Measurements from ENCODE around the gene PDGFD. TPM values are rescaled to one million over a fixed set of nuclear protein-coding genes. Genes with fewer than 3 reads are reported as not detected.

The PDGFD gene
- total RNA-seq, 1 experiment from 2014 or later = 2.6 TPM

- no peak for TF ChIP-seq ZBTB43 (CRISPR knock-in tag; IDR thresholded peaks at IDR 0.05)
- no peak for TF ChIP-seq ATF6 (CRISPR knock-in tag; IDR thresholded peaks at IDR 0.05)
Observed at GRCh38 chr11:103978616-103979595, 185.0 kb downstream of the PDGFD start (continued).

GRCh38 chr11:103972013-103972412 lies 191.9 kb downstream of the PDGFD start:
- TF ChIP-seq NFYB (CRISPR knock-in tag; conservative IDR thresholded peaks at IDR 0.05; ENCODE audit: low read depth) = no peak
- TF ChIP-seq ETV6 (CRISPR knock-in tag; IDR thresholded peaks at IDR 0.05) = no peak
- TF ChIP-seq SOX15 (CRISPR knock-in tag; IDR thresholded peaks at IDR 0.05) = no peak
- H3K27ac Mint-ChIP-seq = no peak overlapping the region
- H3K4me3 Mint-ChIP-seq = no peak overlapping the region
- H3K4me1 Mint-ChIP-seq = no peaks in the 10 kb centered on the region
- no peak for ATAC-seq
- H3K27me3 Mint-ChIP-seq (ENCODE audit: low read depth) = no peaks in the 10 kb centered on the region
- H3K9me3 Mint-ChIP-seq = peaks cover 6% of the 10 kb centered on the region; the same call in 1 of the 2 replicates
- CTCF ChIA-PET = no interaction called here
- no peaks in the 10 kb centered on the region for H3K36me3 Mint-ChIP-seq
- DNase-seq (ENCODE audit: low spot score) = no peak
- POLR2A ChIA-PET = no interaction called here

GRCh38 chr11:103970701-103971249 lies 193.2 kb downstream of the PDGFD start:
- H3K27me3 Mint-ChIP-seq (ENCODE audit: low read depth) = no peaks in the 10 kb centered on the region
- POLR2A ChIA-PET = no interaction called here

More at GRCh38 chr11:103970701-103971249, 193.2 kb downstream of the PDGFD start:
- peaks cover 6% of the 10 kb centered on the region; the same call in 1 of the 2 replicates for H3K9me3 Mint-ChIP-seq
- TF ChIP-seq NFYB (CRISPR knock-in tag; conservative IDR thresholded peaks at IDR 0.05; ENCODE audit: low read depth) = no peak
- TF ChIP-seq JAZF1 (CRISPR knock-in tag; IDR thresholded peaks at IDR 0.05) = no peak
- TF ChIP-seq ZMAT4 (CRISPR knock-in tag; IDR thresholded peaks at IDR 0.05) = no peak
- no peak for TF ChIP-seq IRF2 (CRISPR knock-in tag; IDR thresholded peaks at IDR 0.05; ENCODE audit: borderline replicate concordance, low read depth)
- TF ChIP-seq FOXJ3 (CRISPR knock-in tag; IDR thresholded peaks at IDR 0.05; ENCODE audit: borderline replicate concordance) = no peak
- no peak for TF ChIP-seq PREB (CRISPR knock-in tag; IDR thresholded peaks at IDR 0.05; ENCODE audit: borderline replicate concordance)
- no peak for TF ChIP-seq ZNF281 (CRISPR knock-in tag; IDR thresholded peaks at IDR 0.05)
- TF ChIP-seq TEAD1 (CRISPR knock-in tag; IDR thresholded peaks at IDR 0.05) = no peak
- CTCF ChIA-PET = no interaction called here
- no peak for ATAC-seq
- no peaks in the 10 kb centered on the region for H3K4me1 Mint-ChIP-seq
- H3K4me3 Mint-ChIP-seq = no peak overlapping the region
- no peak for DNase-seq (ENCODE audit: low spot score)
- no peaks in the 10 kb centered on the region for H3K36me3 Mint-ChIP-seq
- no peak overlapping the region for H3K27ac Mint-ChIP-seq

All from WTC11 (cell line).